ENCODE data around the gene AFF3.

AFF3 gene

GRCh38 chr2:99832926-99833325 lies 309.5 kb downstream of the AFF3 start:
- TF ChIP-seq FOXP2 (optimal IDR thresholded peaks at IDR 0.05; ENCODE audit: borderline replicate concordance, extremely low read depth, extremely low read length, insufficient read depth) (no peak), POLR2AphosphoS5 (IDR thresholded peaks at IDR 0.05; ENCODE audit: low read depth, low read length) (no peak), TAF1 (IDR thresholded peaks at IDR 0.05; ENCODE audit: borderline replicate concordance, insufficient read depth, low read length) (no peak), SIN3A (IDR thresholded peaks at IDR 0.05; ENCODE audit: borderline replicate concordance, insufficient read depth, low read length) (no peak), REST (IDR thresholded peaks at IDR 0.05; ENCODE audit: insufficient read depth in 1 of 2, low read depth in 2 of 2, low read length in 2 of 2) (no peak)

- no peak for TF ChIP-seq SIN3A (IDR thresholded peaks at IDR 0.05; ENCODE audit: borderline replicate concordance, insufficient read depth, low read length)
- no peak for TF ChIP-seq REST (IDR thresholded peaks at IDR 0.05; ENCODE audit: insufficient read depth in 1 of 2, low read depth in 2 of 2, low read length in 2 of 2)
- no peak for TF ChIP-seq POLR2AphosphoS5 (IDR thresholded peaks at IDR 0.05; ENCODE audit: low read depth, low read length)
- TF ChIP-seq FOXP2 (optimal IDR thresholded peaks at IDR 0.05; ENCODE audit: borderline replicate concordance, extremely low read depth, extremely low read length, insufficient read depth): no peak
- no peak for TF ChIP-seq TAF1 (IDR thresholded peaks at IDR 0.05; ENCODE audit: borderline replicate concordance, insufficient read depth, low read length)
These were observed 310.6 kb downstream of the AFF3 start for GRCh38 chr2:99831772-99832171.

DNA sequence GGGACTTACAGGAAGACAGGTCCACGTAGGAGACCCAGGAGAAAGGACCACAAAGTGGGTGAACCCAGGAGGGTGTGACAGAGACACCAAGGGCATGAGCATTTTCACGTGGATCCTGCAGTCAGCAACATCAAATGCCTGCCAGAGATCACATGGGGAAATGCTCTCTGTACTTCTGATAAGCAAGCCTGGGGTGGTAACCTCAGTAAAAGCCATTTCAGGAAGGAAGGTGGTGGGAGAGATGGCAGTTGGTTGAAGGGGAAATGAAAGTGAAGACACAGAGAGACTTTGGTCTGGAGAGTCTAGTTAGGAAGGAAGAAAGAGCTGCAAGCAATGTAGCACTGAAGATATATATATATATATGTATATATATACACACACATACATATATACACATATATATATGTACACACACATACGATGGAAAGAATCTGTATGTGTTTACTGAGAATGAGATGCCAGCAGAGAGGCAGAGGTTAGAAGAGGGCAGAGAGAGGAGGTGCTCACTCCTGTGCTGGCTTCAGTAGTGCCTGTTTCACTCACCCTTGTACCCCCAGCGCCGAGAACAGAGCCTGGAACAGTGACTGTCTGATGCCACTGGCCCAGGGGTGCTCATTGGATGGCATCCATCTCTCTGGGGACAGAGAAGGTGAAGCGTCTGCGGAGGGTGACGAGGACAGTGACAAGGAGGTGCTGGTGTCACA lies 314.9 kb downstream of the AFF3 start:
- TF ChIP-seq FOXP2 (optimal IDR thresholded peaks at IDR 0.05; ENCODE audit: borderline replicate concordance, extremely low read depth, extremely low read length, insufficient read depth): no peak
- TF ChIP-seq SIN3A (IDR thresholded peaks at IDR 0.05; ENCODE audit: borderline replicate concordance, insufficient read depth, low read length): no peak
- TF ChIP-seq REST (IDR thresholded peaks at IDR 0.05; ENCODE audit: insufficient read depth in 1 of 2, low read depth in 2 of 2, low read length in 2 of 2): no peak
- no peak for TF ChIP-seq TAF1 (IDR thresholded peaks at IDR 0.05; ENCODE audit: borderline replicate concordance, insufficient read depth, low read length)
- no peak for TF ChIP-seq POLR2AphosphoS5 (IDR thresholded peaks at IDR 0.05; ENCODE audit: low read depth, low read length)

GRCh38 chr2:99825630-99826029 lies 316.8 kb downstream of the AFF3 start:
- TF ChIP-seq TAF1 (IDR thresholded peaks at IDR 0.05; ENCODE audit: borderline replicate concordance, insufficient read depth, low read length): no peak
- TF ChIP-seq FOXP2 (optimal IDR thresholded peaks at IDR 0.05; ENCODE audit: borderline replicate concordance, extremely low read depth, extremely low read length, insufficient read depth): no peak
- TF ChIP-seq POLR2AphosphoS5 (IDR thresholded peaks at IDR 0.05; ENCODE audit: low read depth, low read length): no peak
- no peak for TF ChIP-seq REST (IDR thresholded peaks at IDR 0.05; ENCODE audit: insufficient read depth in 1 of 2, low read depth in 2 of 2, low read length in 2 of 2)
- no peak for TF ChIP-seq SIN3A (IDR thresholded peaks at IDR 0.05; ENCODE audit: borderline replicate concordance, insufficient read depth, low read length)

Measured in PFSK-1 (cell line).